ENCODE measurements around the gene CAMK4. TPM values are rescaled to one million over a fixed set of nuclear protein-coding genes. Genes with fewer than 3 reads are reported as not detected.

CAMK4 gene
- total and polyA plus RNA-seq, 2 of the 8 experiments (the other 6 are each of a cell fraction or from before 2014, with no cell fraction given): 1.8 to 8.3 TPM

- Histone ChIP-seq H3K4ac (replicated peaks; ENCODE audit: insufficient read length, low read depth, low read length) (no peak overlapping the region), H4K20me1 (replicated peaks in 1 of 2; ENCODE audit: control insufficient read depth in 1 of 2, insufficient read depth in 2 of 2, low read length in 2 of 2) (no peaks in the 10 kb centered on the region), H3K9me3 (ENCODE audit: insufficient read depth in 2 of 2, low read depth in 1 of 2, low read length in 1 of 2) (no peaks in the 10 kb centered on the region), H3K4me2 (ENCODE audit: insufficient read depth in 1 of 2, low read depth in 2 of 2, low read length in 2 of 2) (no peak overlapping the region), H3K18ac (ENCODE audit: extremely low read depth, low read length) (no peak overlapping the region), H3K27ac (ENCODE audit: low read depth, low read length) (no peak overlapping the region), H2BK120ac (replicated peaks; ENCODE audit: low read depth, low read length) (no peak overlapping the region), H2AFZ (ENCODE audit: low read length) (no peak overlapping the region), H2AK5ac (ENCODE audit: low read depth, low read length) (no peak overlapping the region), H2BK20ac (ENCODE audit: low read length) (no peak overlapping the region), H3K14ac (ENCODE audit: insufficient read length) (no peak overlapping the region), H3K79me2 (ENCODE audit: control insufficient read depth in 1 of 2, insufficient read depth in 2 of 2, low read length in 2 of 2) (no peaks in the 10 kb centered on the region), H3K36me3 (ENCODE audit: control insufficient read depth in 2 of 4, insufficient read depth in 4 of 4, low read length in 3 of 4) (no peaks in the 10 kb centered on the region), H3K4me3 (ENCODE audit: extremely low read depth in 1 of 4, insufficient read depth in 2 of 4, low read depth in 3 of 4, low read length in 4 of 4) (no peak overlapping the region), H3K9ac (replicated peaks in 1 of 4; ENCODE audit: extremely low read depth in 1 of 4, low read depth in 3 of 4, low read length in 3 of 4) (no peak overlapping the region), H3K23me2 (ENCODE audit: low read depth, low read length) (no peaks in the 10 kb centered on the region), H2BK5ac (ENCODE audit: low read depth, low read length) (no peak overlapping the region), H3K79me1 (ENCODE audit: low read depth, low read length) (no peaks in the 10 kb centered on the region), H3K56ac (replicated peaks; ENCODE audit: insufficient read length, low read depth, low read length) (no peak overlapping the region), H3K23ac (ENCODE audit: insufficient read length) (no peak overlapping the region), H4K91ac (replicated peaks; ENCODE audit: insufficient read length, low read length) (no peak overlapping the region), H3K27me3 (replicated peaks in 1 of 4; ENCODE audit: control insufficient read depth in 3 of 4, extremely low read depth in 1 of 4, insufficient read depth in 3 of 4, low read length in 3 of 4) (no peaks in the 10 kb centered on the region), H2BK12ac (ENCODE audit: low read depth, low read length) (no peak overlapping the region), H2BK15ac (ENCODE audit: low read length) (no peak overlapping the region), H3K4me1 (replicated peaks in 1 of 4; ENCODE audit: control insufficient read depth in 3 of 4, insufficient read depth in 4 of 4, low read length in 3 of 4) (no peaks in the 10 kb centered on the region), H4K5ac (ENCODE audit: insufficient read length, low read depth, low read length) (no peak overlapping the region), H4K8ac (ENCODE audit: extremely low read depth, insufficient read depth, low read length) (no peak overlapping the region)
- TF ChIP-seq SIN3A (conservative IDR thresholded peaks at IDR 0.05 in 1 of 2, IDR thresholded peaks at IDR 0.05 in 1 of 2; ENCODE audit: low read depth in 1 of 2, low read length in 2 of 2) (no peak), SUZ12 (IDR thresholded peaks at IDR 0.05; ENCODE audit: low read length) (no peak), ASH2L (IDR thresholded peaks at IDR 0.05; ENCODE audit: low read length) (no peak), EP300 (IDR thresholded peaks at IDR 0.05; ENCODE audit: borderline replicate concordance in 1 of 2, low read depth in 2 of 2, low read length in 2 of 2) (no peak), CHD1 (IDR thresholded peaks at IDR 0.05; ENCODE audit: low read depth, low read length) (no peak), SRF (IDR thresholded peaks at IDR 0.05; ENCODE audit: low read depth, low read length) (no peak), BCL11A (IDR thresholded peaks at IDR 0.05; ENCODE audit: low read depth in 2 of 2, low read length in 2 of 2) (no peak), RFX5 (IDR thresholded peaks at IDR 0.05; ENCODE audit: borderline replicate concordance, low read depth, low read length) (no peak), JUN (IDR thresholded peaks at IDR 0.05; ENCODE audit: low read depth, low read length) (no peak), TEAD4 (IDR thresholded peaks at IDR 0.05; ENCODE audit: low read depth, low read length) (no peak), E2F6 (IDR thresholded peaks at IDR 0.05) (no peak)
- DNase-seq (ENCODE audit: low read depth in 1 of 2, low spot score in 2 of 2) (no peak), FAIRE-seq (no peak)
- POLR2A ChIA-PET (ENCODE audit: partially characterized antibody): no interaction called here
- CTCF ChIA-PET (ENCODE audit: partially characterized antibody): interaction anchor here (0.7 kb wide), 1 partner anchor 13 kb away, joined by 3 read pairs; no protein-coding TSS in a partner anchor
These were observed 153.1 kb downstream of the CAMK4 start for GRCh38 chr5:111377306-111377705.

Measured in H1 (cell line).